Loucy (cell line): Measurements from ENCODE around the gene EML5.
"Not testable (repeated sequence)": the region's sequence is repeated elsewhere in the genome, so short reads cannot be mapped to it uniquely, and the experiment has no call there.

Source experiments
- CTCF ChIP-seq: fragments of 200-600 bp; sonication (generic); conservative IDR thresholded peaks from 2 replicates; pipeline ENCODE4 v1.5.1; 2014; ENCODE audit warnings: mild to moderate bottlenecking, antibody characterized with exemption, low read length
- EZH2phosphoT487 ChIP-seq: fragments of 200-600 bp; IDR thresholded peaks from 2 replicates; pipeline ENCODE4 v1.6.1; 2018; ENCODE audit warnings: antibody characterized with exemption, mild to moderate bottlenecking, moderate library complexity, borderline replicate concordance

- not testable (repeated sequence) for TF ChIP-seq CTCF, EZH2phosphoT487
Measured at GRCh38 chr14:88819674-88820073, 26.9 kb upstream of the EML5 start.
